HG03135 (cell line): Measurements from ENCODE around the gene DNAJA3.

Source experiments
- ATAC-seq: cut with Tn5 transposase; IDR thresholded peaks from one replicate; pipeline ENCODE4 v1.9.1; 2021; ENCODE audit warnings: mild to moderate bottlenecking, moderate library complexity; ENCODE audit not compliant: unreplicated experiment

DNAJA3 gene

GRCh38 chr16:4425378-4426020, at the start of gene DNAJA3:
TSS of gene DNAJA3 (plus strand) at chr16:4425868. CDS start at chr16:4425882, 14 bp downstream.
- peak; percentile 86 for ATAC-seq

GRCh38 chr16:4376126-4376892, 49.4 kb upstream of the DNAJA3 start:
- ATAC-seq = no peak

GRCh38 chr16:4376893-4377572, 48.6 kb upstream of the DNAJA3 start:
- no peak for ATAC-seq

GRCh38 chr16:4377573-4378154, 48.0 kb upstream of the DNAJA3 start:
- no peak for ATAC-seq

GRCh38 chr16:4378161-4378666, 47.5 kb upstream of the DNAJA3 start:
- ATAC-seq = no peak

GRCh38 chr16:4378999-4379690, 46.5 kb upstream of the DNAJA3 start:
- ATAC-seq = no peak

GRCh38 chr16:4380119-4381063, 45.3 kb upstream of the DNAJA3 start:
- no peak for ATAC-seq

GRCh38 chr16:4381072-4381934, 44.4 kb upstream of the DNAJA3 start:
- ATAC-seq = no peak

GRCh38 chr16:4381935-4382794, 43.5 kb upstream of the DNAJA3 start:
- ATAC-seq = no peak

GRCh38 chr16:4382795-4383357, 42.8 kb upstream of the DNAJA3 start:
- ATAC-seq = no peak

- ATAC-seq = no peak
These were observed 41.9 kb upstream of the DNAJA3 start for GRCh38 chr16:4383591-4384444.

GRCh38 chr16:4384509-4384942, 41.1 kb upstream of the DNAJA3 start:
- ATAC-seq = no peak

- ATAC-seq = no peak
These were observed 40.4 kb upstream of the DNAJA3 start for GRCh38 chr16:4385066-4385788.

GRCh38 chr16:4385789-4386450, 39.7 kb upstream of the DNAJA3 start:
- no peak for ATAC-seq

GRCh38 chr16:4386451-4386805, 39.2 kb upstream of the DNAJA3 start:
- ATAC-seq = no peak
